Measurements from ENCODE around the gene LRRC59.

DNA sequence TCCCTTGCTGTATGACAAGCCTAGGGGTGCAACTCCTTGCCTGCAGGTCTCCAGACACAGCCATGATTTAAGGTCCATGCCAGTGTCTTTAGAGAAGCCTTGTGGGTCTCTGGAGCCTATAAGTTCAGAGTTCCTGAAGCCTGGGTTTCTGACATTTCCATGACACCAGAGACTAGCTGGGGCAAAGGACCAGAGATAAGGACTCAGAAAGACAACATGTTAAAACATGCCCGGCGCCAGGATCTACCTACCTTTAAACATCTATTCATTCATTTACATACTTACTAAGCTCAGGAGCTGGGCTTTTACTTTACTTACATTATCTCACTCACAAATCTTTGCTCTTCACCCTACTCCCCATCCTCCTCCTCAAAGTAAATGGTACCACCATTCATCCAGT, 25.8 kb downstream of the LRRC59 start:
- TF ChIP-seq, protein P1, sequence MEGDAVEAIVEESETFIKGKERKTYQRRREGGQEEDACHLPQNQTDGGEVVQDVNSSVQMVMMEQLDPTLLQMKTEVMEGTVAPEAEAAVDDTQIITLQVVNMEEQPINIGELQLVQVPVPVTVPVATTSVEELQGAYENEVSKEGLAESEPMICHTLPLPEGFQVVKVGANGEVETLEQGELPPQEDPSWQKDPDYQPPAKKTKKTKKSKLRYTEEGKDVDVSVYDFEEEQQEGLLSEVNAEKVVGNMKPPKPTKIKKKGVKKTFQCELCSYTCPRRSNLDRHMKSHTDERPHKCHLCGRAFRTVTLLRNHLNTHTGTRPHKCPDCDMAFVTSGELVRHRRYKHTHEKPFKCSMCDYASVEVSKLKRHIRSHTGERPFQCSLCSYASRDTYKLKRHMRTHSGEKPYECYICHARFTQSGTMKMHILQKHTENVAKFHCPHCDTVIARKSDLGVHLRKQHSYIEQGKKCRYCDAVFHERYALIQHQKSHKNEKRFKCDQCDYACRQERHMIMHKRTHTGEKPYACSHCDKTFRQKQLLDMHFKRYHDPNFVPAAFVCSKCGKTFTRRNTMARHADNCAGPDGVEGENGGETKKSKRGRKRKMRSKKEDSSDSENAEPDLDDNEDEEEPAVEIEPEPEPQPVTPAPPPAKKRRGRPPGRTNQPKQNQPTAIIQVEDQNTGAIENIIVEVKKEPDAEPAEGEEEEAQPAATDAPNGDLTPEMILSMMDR (IDR thresholded peaks at IDR 0.05; ENCODE audit: poor library complexity), result no peak
- TF ChIP-seq EZH2 (IDR thresholded peaks at IDR 0.05; ENCODE audit: borderline replicate concordance), result no peak
